Panc1 (cell line): ENCODE results near the gene PMPCA.

Source experiments
- CTCF ChIP-seq: fragments of 450-650 bp; IDR thresholded peaks from 2 replicates; pipeline ENCODE4 v1.5.1; 2017; ENCODE audit warnings: mild to moderate bottlenecking
- POLR2AphosphoS5 ChIP-seq: IDR thresholded peaks from 2 replicates; pipeline ENCODE4 v1.6.1; 2012; ENCODE audit warnings: mild to moderate bottlenecking, low read depth, low read length, moderate library complexity
- REST ChIP-seq, 2 experiments: IDR thresholded peaks; 2 replicates each; pipeline ENCODE4 v1.6.1; 2011 to 2012; ENCODE audit warnings: low read depth in 2 of 2, control low read depth in 1 of 2, low read length in 1 of 2, mild to moderate bottlenecking in 1 of 2, moderate library complexity in 1 of 2; ENCODE audit not compliant: insufficient read depth in 1 of 2
- SIN3A ChIP-seq: IDR thresholded peaks from 2 replicates; pipeline ENCODE4 v1.6.1; 2012; ENCODE audit warnings: low read depth, mild to moderate bottlenecking, low read length, moderate library complexity, borderline replicate concordance; ENCODE audit not compliant: insufficient read depth
- TCF7L2 ChIP-seq: IDR thresholded peaks from 2 replicates; pipeline ENCODE4 v1.6.1; 2011; ENCODE audit warnings: mild to moderate bottlenecking, low read depth, low read length, inconsistent platforms

GRCh38 chr9:136441681-136442245, 31.3 kb downstream of the PMPCA start:
- TF ChIP-seq TCF7L2 (no peak), CTCF (no peak), POLR2AphosphoS5 (no peak), REST (IDR thresholded peaks at IDR 0.05; ENCODE audit: insufficient read depth in 1 of 2, low read depth in 2 of 2, low read length in 1 of 2) (no peak), SIN3A (no peak)
